ENCODE measurements around the gene CLCF1. TPM values are rescaled to one million over a fixed set of nuclear protein-coding genes. Genes with fewer than 3 reads are reported as not detected.

The CLCF1 gene
- total and polyA plus RNA-seq, 9 donors, result 2.5 to 22.9 (median 5.0) TPM

DNA sequence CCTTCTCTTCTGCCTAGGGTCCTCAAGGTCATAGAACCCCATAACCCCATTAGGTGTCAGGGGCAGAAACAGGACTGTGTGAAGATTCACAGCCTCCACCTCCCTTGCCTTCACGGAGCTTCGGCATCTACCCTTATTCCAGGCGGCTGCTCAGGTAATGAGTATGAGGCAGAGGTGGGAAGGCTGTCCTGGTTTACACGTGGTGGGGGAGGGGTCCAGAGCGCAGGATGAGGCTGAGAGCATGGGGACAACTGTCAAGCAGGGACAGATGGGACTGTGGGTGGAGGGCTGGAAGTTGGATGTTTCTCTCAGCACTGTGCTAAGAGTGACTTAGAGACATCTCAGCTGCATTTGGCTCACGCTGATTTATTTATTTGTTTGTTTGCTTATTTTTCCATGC, 14.1 kb upstream of the CLCF1 start:
- WGBS, 3 donors, result 50 to 63% (median 62%) methylated on average over 6 of the region's 6 CpGs
- Histone ChIP-seq H3K4me1 (ENCODE audit: insufficient read depth) (peaks cover 3% of the 10 kb centered on the region), H3K27me3 (no peaks in the 10 kb centered on the region), H3K9me3 (no peaks in the 10 kb centered on the region), H3K27ac (no peak overlapping the region), H3K36me3 (no peaks in the 10 kb centered on the region), H3K4me3 (no peak overlapping the region)
- no peak for DNase-seq
- TF ChIP-seq POLR2A (IDR thresholded peaks at IDR 0.05) (no peak), EP300 (IDR thresholded peaks at IDR 0.05) (no peak)
- TF ChIP-seq, protein P1, sequence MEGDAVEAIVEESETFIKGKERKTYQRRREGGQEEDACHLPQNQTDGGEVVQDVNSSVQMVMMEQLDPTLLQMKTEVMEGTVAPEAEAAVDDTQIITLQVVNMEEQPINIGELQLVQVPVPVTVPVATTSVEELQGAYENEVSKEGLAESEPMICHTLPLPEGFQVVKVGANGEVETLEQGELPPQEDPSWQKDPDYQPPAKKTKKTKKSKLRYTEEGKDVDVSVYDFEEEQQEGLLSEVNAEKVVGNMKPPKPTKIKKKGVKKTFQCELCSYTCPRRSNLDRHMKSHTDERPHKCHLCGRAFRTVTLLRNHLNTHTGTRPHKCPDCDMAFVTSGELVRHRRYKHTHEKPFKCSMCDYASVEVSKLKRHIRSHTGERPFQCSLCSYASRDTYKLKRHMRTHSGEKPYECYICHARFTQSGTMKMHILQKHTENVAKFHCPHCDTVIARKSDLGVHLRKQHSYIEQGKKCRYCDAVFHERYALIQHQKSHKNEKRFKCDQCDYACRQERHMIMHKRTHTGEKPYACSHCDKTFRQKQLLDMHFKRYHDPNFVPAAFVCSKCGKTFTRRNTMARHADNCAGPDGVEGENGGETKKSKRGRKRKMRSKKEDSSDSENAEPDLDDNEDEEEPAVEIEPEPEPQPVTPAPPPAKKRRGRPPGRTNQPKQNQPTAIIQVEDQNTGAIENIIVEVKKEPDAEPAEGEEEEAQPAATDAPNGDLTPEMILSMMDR (IDR thresholded peaks at IDR 0.05), result no peak
- intact Hi-C loops (cut with DNase I), result loop anchor here in 1 of 4 donors (5.0 kb wide), 1 partner anchor 35 kb away; the partner anchor contains the start of gene POLD4

DNA sequence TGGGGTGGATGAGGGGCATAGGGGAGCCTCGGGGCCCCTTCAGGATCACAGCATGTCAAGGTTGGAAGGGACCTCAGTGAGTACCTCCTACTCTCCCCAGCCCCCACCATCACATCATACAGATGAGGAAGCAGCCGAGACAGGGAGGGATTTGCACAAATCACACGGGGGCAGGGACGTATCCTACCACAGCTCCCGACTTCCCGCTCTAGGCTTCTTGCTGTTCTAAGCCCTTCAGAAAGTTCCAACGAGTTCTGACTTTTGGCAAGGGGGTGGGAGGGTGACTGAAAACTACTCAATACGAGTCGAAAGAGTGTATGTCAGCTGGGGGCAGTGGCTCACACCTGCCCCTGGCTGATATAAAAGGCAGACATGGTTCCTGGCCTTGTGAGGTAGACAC, 13.7 kb upstream of the CLCF1 start:
- Histone ChIP-seq H3K4me1 (ENCODE audit: insufficient read depth) (no peaks in the 10 kb centered on the region), H3K27ac (no peak overlapping the region), H3K27me3 (no peaks in the 10 kb centered on the region), H3K36me3 (no peaks in the 10 kb centered on the region), H3K9me3 (no peaks in the 10 kb centered on the region), H3K4me3 (no peak overlapping the region)
- no peak for DNase-seq
- WGBS, 3 donors, result 18 to 27% (median 24%) methylated on average over 9 of the region's 9 CpGs
- intact Hi-C loops (cut with DNase I), result loop anchor here in 1 of 4 donors (5.0 kb wide), 1 partner anchor 35 kb away; the partner anchor contains the start of gene POLD4
- TF ChIP-seq POLR2A (IDR thresholded peaks at IDR 0.05) (no peak), EP300 (IDR thresholded peaks at IDR 0.05) (no peak)
- TF ChIP-seq, protein P1 (IDR thresholded peaks at IDR 0.05), result no peak

DNA sequence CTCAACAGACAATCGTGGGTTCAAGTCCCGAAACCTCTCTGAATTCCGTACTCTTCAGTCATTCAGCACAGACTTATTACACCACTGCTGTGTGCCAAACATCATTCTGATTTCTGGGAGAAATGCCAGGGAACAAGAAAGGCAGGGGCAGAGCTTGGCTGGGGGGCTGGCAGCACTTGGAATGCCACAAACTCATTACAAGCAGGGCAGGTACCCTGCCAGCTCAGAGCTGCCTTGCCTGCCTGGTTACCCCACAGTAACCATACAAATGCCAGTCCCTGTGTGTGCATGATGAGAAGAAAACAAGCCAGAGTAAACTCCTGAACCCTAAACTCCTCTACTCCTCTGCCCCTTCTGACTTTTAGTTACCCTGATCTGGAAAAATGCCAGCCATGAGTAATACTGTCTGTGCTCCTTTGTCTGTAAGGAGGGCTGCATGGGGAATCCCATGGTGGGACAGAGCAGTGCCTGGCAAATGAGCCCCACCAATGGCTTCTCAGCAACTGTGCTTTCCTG, 11.5 kb upstream of the CLCF1 start:
- Histone ChIP-seq H3K36me3 (no peaks in the 10 kb centered on the region), H3K27me3 (no peaks in the 10 kb centered on the region), H3K27ac (no peak overlapping the region), H3K9me3 (no peaks in the 10 kb centered on the region), H3K4me1 (ENCODE audit: insufficient read depth) (no peaks in the 10 kb centered on the region), H3K4me3 (no peak overlapping the region)
- TF ChIP-seq EP300 (IDR thresholded peaks at IDR 0.05) (no peak), POLR2A (IDR thresholded peaks at IDR 0.05) (no peak)
- TF ChIP-seq, protein P1 (IDR thresholded peaks at IDR 0.05), result no peak
- intact Hi-C loops (cut with DNase I), result loop anchor here in 3 of 4 donors (5.0 kb wide), 3 partner anchors 33 to 123 kb away; partner anchors contain the start of gene POLD4 (in 1 of the 3)
- DNase-seq, result peak in 1 of 5 donors; percentile 6
- WGBS, 3 donors, result 52 to 75% (median 73%) methylated on average over 3 of the region's 3 CpGs

DNA sequence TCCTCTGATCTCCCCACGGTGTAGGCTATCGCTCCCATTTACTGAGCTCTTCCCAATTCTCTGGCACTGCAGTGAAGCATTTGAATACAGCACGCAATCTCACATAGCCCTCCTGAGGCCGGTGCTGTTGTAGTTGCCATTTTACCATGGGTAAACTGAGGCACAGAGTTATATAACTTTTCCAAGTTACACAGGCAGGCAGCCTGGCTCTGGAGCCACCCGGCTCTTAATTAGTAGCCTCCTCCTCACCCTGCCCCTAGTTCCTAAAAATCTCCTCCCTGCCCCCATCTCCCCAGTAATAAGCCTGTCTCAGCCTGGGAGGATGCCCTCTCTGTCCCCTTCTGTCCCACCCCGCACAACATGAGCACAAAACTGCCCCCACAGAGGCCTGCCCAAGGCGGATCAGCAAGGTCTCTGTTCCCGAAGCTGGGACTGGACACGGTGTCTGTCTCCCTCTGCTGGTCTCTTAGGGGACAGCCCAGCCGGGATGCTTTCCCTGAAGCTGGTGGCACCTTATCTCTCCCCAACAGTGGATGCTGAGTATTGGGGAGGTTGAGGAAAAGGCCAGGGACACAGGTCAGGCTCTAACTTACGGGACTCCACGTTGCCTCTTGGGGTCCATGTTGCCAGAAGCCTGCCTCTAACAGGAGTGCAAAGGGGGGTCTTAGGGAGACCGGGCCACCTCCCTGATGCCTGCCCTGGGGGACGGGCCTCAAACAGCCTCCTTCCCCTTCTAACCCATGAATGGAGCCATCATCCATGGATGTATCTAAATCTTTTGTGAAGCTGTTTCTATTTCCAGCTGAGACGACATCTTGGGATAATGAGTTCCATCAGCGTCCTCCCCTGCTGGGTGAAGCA, 9.1 kb upstream of the CLCF1 start:
- Histone ChIP-seq H3K4me1 (ENCODE audit: insufficient read depth) (no peaks in the 10 kb centered on the region), H3K36me3 (no peaks in the 10 kb centered on the region), H3K9me3 (no peaks in the 10 kb centered on the region), H3K27ac (no peak overlapping the region), H3K27me3 (no peaks in the 10 kb centered on the region), H3K4me3 (no peak overlapping the region)
- WGBS, 3 donors, result 39 to 40% (median 39%) methylated on average over 16 of the region's 16 CpGs
- DNase-seq, result peak; percentile 71 to 87 (median 85)
- TF ChIP-seq EP300 (IDR thresholded peaks at IDR 0.05), result no peak
- TF ChIP-seq POLR2A (IDR thresholded peaks at IDR 0.05), result peak; percentile 40
- TF ChIP-seq, protein P1 (IDR thresholded peaks at IDR 0.05), result peak; percentile 95 to 98 (median 97)
- intact Hi-C loops (cut with DNase I), result loop anchor here in 3 of 4 donors (1.0 to 5.0 kb wide), 4 partner anchors 25 to 120 kb away; no protein-coding TSS in a partner anchor
